ENCODE results near the gene NVL.

The NVL gene

DNA sequence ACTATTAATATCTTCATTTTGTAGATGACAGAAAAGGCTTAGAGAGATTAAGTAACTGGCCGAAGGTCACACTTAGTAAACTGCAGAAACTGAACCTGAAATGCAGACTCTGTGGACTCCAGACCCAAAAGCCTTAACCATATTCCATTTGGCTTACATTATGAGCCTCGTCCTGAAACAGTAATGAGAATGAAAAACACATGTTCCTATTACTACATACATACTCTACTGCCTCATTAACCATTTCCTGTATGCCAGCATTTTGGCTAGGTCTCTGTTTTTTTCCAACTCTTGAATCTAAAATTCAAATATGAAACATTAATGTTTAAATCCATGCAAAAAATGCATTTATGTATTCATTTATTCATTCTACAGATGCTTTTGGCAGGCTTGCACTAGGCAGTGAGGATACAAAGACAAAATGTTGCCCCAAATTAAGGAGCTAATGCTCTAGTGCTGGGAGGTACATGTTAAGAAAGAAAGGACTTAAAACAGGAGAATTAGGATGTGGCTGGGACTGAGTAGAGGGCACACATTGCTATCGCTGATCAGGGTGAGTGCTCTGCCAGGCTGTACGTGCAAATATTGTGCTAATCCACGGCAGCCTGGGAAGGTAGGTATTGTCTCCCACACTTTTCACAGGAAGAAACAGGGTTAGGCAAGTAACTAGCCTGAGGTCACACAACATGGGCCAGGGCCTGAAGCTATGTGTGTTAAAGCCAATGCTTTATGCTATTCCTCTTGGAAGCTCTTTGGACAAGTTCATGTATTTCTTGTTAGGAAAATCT is 133.0 kb downstream of the NVL start:
- no peak for DNase-seq (ENCODE audit: low read depth)

DNA sequence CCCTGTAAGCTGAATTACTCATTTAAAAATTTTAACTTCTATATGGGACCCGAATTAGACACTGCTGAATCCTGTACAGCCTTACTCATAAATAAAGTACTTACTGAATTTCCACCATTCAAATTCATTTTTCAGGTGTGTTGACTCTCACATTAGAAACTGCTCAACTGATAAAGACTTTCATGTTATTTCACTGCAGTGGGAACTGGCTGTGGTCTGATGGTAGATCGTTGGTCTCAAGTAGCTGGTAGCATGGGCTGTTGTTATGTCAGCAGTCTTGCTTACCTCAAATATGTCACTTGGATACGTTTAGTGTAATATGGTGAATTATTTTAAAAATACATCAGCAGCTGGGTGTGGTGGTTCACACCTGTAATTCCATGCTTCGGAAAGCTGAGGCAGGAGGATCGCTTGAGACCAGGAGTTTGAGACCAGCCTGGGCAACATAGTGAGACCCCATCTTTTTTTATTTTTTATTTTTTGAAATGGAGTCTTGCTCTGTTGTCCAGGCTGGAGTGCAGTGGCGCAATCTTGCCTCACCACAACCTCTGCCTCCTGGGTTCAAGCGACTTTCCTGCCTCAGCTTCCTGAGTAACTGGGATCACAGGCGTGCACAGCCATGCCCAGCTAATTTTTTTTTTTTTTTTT is 136.5 kb downstream of the NVL start:
- no peak for DNase-seq (ENCODE audit: low read depth)

DNA sequence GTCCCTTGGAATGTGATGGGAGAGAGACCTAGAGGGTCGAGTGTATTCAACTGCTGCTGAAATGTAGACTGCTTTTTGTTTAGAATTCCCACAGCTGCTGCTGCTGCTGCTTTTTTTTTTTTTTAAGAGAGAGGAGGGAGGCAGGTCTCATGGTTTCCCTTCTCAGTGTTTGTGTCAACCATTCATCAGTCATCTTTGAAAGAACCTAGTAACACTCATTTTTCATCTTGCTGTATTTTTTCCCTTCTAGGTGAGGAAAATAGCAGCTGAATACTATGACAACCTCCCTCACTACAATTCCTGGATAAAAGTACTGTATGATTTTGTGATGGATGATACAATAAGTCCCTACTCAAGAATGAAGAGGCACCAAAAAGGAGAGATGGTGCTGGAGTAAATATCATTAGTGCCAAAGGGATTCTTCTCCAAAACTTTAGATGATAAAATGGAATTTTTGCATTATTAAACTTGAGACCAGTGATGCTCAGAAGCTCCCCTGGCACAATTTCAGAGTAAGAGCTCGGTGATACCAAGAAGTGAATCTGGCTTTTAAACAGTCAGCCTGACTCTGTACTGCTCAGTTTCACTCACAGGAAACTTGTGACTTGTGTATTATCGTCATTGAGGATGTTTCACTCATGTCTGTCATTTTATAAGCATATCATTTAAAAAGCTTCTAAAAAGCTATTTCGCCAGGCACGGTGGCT is 137.7 kb downstream of the NVL start:
- DNase-seq (ENCODE audit: low read depth) = no peak

DNA sequence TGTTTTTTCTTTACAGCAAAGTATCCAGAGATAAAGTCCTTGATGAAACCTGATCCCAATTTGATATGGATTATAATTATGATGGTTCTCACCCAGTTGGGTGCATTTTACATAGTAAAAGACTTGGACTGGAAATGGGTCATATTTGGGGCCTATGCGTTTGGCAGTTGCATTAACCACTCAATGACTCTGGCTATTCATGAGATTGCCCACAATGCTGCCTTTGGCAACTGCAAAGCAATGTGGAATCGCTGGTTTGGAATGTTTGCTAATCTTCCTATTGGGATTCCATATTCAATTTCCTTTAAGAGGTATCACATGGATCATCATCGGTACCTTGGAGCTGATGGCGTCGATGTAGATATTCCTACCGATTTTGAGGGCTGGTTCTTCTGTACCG is 140.4 kb downstream of the NVL start:
- no peak for DNase-seq (ENCODE audit: low read depth)

DNA sequence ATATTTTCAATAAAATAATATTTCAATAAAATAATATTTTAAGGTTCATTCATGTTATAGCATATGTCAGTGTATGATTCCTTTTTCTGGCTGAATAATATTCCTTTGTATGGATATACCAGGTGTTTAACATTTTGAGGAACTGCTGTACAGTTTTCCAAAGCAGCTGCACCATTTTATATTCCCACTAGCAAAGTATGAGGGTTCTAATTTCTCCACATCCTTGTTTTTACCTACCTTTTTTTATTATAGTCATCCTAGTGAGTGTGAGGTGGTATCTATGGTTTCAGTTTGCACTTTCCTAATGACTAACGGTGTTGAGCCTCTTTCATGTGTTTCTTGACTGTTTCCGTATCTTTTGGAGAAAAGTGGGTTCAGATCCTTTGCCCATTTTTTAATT is 141.7 kb downstream of the NVL start:
- DNase-seq (ENCODE audit: low read depth) = no peak

DNA sequence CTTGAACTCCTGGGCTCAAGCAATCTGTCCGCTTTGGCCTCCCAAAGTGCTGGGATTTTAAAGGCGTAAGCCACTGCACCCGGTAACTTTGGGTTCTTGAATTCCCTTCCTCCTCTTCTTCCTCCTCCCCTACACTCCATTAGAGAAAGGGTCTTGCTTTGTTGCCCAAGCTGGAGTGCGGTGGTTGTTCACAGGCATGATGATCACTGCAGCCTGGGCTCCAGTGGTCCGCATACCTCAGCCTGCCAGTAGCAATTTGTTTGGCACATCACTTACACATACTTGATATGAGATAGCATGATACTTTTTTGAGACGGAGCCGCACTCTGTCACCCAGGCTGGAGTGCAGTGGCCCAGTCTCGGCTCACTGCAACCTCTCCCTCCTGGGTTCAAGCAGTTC is 144.8 kb downstream of the NVL start:
- DNase-seq (ENCODE audit: low read depth) = no peak

DNA sequence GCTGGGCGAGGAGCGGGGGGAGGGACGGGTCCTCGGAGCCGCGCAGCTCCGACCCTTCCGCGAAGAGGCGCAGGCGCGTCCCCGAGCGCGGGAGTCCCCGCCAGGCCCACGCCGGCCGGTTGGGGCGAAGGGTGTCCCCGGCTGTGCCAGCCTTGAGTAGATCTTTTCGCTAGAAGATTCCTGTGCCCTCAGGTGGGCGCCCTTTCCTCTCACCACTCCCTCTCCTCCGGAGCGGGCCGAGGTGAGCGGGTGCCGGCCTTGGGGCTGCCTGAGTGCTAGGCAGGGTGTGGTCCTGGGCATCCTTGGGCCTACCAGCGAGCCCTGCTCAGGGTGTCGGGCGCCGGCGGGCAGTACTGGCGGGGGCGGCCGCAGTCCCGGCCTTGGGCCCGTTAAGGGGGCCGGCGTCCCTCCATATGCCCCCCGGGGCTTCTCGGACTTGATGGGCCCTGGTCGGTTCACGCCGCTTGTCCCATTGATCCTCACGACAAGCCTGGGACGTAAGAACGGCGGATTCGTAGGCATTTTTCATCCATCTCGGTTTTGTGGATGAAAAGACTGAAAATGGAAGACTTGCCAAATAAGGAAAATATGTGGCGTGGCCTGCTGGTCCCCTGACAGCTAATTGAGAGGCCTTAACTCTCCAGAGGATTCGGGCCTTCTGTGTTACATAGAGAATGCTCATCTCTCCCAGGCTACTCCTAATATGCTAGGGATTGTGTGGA is 146.2 kb downstream of the NVL start:
- peak; percentile 33 for DNase-seq (ENCODE audit: low read depth)

DNA sequence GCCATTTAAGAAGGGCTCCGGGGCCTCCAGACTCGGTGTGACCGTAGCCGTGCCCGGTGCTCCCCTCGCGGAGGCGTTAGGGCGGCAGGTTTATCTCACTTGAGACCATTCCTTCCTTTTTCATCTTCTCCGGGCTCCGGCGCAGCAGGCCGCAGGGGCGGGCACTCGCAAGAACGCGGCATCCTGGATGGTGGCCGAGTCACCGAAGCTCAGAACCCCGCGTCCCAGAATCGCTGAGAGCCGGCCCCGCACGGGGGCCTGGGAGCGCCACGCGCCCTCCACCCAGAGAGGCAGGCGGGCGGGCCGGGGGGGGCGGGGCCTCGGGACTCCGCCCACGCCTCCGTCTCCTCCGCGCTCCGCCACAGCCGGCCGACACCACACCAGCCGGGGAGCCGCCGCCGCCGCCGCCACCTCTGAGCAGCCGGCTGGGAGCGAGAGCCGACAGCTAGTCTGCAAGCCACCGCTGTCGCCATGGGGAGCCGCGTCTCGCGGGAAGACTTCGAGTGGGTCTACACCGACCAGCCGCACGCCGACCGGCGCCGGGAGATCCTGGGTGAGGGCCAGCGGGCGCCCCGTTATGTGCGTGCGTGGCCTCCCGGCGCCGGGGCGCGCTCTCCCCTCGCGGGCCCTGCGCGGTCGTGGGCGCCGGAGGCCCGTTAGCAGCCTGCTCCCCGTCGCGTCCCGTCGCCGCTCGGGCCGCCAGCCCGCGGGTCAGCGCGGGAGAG is 146.9 kb downstream of the NVL start, which contains the start of gene DEGS1:
Gene DEGS1 (plus strand): TSS at position 375 of the 725 bp plus-strand sequence. CDS start 97 bp downstream, at position 472.
- peak; percentile 79 for DNase-seq (ENCODE audit: low read depth)

DNA sequence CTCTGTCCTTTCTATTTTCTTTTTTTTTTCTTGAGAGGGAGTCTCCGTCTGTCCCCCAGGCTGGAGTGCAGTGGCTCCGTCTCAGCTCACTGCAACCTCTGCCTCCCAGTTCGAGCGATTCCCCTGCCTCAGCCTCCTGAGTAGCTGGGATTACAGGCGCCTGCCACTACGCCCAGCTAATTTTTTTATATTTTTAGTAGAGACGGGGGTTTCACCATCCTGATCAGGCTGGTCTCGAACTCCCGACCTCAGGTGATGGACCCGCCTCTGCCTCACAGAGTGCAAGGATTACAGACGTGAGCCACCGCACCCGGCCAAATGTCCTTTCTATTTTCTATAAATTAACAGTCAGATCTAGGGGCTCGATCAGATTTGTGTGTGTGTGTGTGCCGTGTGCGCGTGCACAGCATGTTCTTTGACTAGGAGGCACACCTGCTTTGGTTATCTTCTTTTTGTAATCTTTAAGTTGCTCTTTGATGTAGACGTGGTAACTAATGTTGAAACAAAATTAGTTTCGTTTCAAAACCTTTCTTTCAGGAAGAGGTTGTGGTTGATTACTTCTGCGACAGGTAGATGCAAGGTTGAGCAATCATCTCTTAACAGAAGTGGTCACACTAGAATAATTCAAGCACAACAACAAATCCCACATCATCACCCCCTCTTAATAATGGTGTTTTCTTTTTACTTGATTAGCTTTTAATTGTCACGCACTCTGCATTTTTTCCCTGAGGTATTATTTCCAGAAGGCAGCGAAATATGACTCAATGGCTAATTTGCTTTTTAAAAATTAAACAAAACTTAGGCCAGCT is 147.7 kb downstream of the NVL start:
- DNase-seq (ENCODE audit: low read depth) = peak; percentile 45

DNA sequence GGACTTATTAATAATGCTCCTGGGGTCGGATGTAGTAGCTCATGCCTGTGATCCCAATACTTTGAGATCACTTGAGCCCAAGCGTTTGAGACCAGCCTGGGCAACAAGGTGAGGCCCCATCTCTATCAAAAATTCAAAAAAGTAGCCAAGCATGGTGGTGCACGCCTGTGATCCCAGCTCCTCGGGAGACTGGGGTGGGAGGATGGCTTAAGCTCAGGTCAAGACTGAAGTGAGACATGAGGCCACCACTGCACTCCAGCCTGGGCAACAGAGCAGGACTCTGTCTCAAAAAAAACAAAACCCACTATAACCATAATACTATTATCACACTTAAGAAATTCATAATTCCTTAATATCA is 148.5 kb downstream of the NVL start:
- DNase-seq (ENCODE audit: low read depth) = no peak

DNA sequence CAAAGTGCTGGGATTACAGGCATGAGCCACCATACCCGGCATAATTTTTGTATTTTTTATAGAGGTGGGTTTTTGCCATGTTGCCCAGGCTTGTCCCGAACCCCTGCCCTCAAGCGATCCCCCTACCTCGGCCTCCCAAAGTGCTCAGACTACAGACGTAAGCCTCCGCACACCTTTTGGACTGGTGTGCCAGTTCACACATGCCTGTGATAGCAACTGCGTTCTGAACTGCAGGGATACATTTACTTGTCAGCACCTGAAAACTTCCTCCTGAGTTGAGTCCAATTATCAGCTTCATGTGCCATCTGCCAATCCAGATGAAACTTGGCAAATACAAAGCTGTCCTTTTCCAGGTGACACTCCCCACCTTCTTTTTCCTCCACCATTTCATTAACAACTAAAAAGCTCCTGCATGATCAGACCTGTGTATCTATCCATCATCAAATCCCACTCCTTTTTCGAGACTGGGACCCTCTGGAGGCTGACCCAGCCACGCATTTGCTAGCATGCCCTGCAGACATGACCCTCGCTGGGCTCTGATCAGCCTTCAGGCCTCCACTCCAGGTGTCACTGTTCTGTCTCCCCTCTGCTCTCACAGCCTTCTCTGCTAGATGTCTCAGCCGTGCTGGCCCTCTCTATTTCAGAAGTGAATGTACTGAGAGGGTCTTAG is 149.1 kb downstream of the NVL start:
- no peak for DNase-seq (ENCODE audit: low read depth)

DNA sequence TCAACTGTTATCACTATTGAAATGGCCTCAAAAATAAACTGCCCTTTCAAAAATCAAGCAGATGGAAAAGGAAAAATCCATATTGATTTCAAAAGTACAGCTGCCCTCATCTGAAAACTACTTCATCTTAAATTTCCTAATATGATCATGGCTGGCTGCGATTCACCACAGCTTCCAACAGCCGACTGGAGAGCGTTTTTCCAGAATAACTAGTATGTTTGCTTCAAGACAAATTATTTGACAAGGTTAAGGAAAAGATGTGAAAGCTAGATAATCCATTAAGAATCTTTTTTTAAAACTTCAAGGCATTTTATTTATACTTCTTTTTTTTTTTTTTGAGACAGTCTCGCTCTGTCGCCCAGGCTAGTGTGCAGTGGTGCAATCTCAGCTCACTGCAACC is 151.1 kb downstream of the NVL start:
- DNase-seq (ENCODE audit: low read depth) = no peak

DNA sequence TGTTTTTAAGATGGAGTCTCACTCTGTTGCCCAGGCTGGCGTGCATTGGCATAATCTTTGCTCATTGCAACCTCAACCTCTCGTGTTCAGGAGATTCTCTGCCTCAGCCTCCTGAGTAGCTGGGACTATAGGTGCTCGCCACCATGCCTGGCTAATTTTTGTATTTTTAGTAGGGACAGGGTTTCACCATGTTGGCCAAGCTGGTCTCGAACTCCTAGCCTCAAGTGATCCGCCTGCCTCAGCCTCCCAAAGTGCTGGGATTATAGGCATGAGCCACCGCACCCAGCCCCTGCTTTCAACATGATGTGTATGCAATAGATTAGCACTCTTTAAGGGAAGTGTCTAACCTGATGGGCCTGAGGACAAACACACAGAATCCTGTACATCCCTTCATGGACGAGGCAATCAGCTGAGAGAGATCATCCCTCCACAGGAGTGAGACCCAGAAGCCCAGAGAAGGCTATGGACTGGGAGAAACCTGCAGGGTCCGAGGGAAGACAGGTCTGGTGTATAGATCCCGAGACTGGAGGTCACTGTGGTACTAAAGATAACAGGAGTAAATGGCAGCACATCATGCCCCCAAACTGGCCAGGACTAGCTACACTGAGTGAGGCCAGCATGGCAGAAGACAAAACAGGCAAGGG is 152.5 kb downstream of the NVL start:
- DNase-seq (ENCODE audit: low read depth) = no peak

All from T-helper 22 cell (primary cell).